ENCODE data around the gene ZBED4.

Gene ZBED4

DNA sequence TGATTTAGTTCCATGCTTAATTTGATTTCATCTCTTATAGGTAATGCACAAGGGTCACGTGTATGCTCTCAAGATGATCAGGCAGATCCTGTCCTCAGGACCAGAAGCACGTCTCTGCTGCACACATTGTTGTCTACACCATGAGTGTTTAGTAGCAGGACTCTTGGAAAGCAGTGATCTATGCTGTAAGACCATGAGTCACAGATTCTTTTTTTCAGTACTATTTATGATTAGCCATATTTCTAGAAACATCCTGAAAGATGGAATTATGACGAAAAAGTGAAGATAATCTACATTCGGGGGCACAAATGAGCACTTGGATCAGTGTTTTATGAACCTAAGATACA is 29.6 kb downstream of the ZBED4 start:
- no peak for DNase-seq

DNA sequence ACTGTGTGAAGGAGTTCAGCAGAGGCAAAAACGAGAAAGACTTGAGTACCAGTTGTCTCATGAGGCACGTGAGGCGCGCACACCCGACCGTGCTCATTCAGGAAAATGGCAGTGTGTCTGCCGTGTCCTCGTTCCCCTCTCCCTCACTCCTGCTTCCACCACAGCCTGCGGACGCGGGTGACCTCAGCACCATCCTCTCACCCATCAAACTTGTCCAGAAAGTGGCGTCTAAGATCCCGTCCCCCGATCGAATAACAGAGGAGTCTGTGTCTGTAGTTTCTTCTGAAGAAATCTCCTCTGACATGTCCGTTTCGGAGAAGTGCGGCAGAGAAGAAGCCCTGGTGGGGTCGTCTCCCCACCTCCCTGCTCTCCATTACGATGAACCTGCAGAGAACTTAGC is 30.4 kb downstream of the ZBED4 start:
- no peak for DNase-seq

DNA sequence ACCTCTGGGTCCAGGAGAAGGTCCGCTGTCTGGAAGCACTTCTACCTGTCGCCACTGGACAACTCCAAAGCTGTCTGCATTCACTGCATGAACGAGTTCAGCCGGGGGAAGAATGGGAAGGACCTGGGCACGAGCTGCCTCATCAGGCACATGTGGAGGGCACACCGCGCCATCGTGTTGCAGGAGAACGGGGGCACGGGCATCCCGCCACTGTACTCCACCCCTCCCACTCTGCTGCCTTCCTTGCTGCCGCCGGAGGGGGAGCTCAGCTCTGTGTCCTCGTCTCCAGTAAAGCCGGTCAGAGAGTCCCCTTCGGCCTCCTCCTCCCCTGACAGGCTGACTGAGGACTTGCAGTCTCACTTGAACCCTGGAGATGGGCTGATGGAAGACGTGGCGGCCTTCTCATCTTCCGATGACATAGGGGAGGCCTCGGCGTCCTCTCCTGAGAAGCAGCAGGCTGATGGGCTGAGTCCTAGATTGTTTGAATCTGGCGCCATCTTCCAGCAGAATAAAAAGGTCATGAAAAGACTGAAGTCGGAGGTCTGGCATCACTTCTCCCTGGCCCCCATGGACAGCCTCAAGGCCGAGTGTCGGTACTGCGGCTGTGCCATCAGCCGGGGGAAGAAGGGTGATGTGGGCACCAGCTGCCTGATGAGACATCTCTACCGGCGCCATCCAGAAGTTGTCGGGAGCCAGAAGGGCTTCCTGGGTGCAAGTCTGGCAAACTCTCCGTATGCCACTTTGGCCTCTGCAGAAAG is 31.0 kb downstream of the ZBED4 start:
- no peak for DNase-seq

DNA sequence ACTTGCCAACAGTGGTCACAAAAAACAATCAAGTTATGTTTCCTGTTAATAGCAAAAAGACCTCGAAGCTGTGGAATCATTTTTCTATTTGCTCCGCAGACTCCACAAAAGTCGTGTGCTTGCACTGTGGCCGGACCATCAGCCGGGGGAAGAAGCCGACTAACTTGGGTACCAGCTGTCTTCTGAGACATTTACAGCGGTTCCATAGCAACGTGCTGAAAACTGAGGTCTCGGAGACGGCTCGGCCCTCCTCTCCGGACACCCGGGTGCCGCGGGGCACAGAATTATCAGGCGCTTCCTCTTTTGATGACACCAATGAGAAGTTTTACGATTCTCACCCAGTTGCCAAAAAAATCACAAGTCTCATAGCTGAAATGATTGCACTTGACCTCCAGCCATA is 31.6 kb downstream of the ZBED4 start:
- no peak for DNase-seq

DNA sequence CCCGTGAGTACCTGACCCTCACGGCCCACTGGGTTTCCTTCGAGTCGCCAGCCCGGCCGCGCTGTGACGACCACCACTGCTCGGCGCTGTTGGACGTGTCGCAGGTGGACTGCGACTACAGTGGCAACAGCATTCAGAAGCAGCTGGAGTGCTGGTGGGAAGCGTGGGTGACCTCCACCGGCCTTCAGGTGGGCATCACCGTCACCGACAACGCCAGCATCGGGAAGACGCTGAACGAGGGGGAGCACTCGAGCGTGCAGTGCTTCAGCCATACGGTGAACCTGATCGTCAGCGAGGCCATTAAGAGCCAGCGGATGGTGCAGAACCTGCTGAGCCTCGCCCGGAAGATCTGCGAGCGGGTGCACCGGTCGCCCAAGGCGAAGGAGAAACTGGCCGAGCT is 32.2 kb downstream of the ZBED4 start:
- no peak for DNase-seq

DNA sequence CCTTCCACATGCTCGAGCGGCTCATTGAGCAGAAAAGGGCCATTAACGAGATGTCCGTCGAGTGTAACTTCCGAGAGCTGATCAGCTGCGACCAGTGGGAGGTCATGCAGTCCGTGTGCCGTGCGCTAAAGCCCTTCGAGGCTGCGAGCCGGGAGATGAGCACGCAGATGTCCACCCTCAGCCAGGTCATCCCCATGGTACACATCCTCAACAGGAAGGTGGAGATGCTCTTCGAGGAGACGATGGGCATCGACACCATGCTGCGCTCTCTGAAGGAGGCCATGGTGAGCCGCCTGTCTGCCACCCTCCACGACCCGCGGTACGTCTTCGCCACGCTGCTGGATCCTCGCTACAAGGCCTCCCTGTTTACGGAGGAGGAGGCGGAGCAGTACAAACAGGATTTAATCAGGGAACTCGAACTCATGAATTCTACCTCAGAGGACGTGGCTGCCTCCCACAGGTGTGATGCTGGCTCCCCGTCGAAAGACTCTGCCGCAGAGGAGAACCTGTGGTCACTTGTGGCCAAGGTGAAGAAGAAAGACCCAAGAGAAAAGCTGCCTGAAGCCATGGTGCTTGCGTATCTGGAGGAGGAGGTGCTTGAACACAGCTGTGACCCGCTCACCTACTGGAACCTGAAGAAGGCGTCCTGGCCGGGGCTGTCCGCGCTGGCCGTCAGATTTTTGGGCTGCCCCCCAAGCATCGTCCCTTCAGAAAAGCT is 32.9 kb downstream of the ZBED4 start:
- DNase-seq, result no peak

DNA sequence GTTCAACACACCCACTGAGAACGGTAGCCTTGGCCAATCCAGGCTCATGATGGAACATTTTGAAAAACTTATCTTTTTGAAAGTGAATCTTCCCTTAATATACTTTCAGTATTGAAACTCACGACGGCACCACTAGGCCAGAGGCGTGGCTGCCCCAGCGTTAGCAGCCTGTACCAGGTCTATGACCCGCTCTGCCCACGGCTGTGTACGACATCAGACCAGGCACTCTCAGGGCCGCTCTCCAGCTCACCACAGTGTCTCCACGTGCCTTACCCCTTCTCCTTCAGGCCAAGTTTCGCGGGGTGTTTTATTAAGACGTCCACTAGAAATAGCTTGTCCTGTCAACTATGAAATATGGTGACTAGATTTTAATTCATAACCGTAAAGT is 33.4 kb downstream of the ZBED4 start:
- DNase-seq, result no peak

DNA sequence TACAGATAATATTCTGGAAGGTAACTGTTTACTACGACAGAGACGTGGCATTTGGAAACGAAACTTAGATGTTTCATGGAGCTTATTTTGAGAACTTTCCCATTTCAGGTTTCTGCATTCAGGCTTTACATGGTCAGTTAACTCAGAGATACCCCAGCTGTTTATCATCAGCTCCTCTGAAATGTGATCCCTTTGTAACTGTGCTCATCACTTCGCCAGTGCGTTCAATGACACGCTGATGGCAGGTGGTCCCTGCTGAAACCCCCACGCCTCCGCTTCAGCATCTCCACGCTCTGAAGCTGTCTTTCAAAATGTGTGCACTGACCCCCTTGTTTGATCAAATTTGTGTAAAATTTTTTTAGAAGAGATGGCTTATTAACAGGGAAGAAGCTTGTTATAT is 34.1 kb downstream of the ZBED4 start:
- no peak for DNase-seq

DNA sequence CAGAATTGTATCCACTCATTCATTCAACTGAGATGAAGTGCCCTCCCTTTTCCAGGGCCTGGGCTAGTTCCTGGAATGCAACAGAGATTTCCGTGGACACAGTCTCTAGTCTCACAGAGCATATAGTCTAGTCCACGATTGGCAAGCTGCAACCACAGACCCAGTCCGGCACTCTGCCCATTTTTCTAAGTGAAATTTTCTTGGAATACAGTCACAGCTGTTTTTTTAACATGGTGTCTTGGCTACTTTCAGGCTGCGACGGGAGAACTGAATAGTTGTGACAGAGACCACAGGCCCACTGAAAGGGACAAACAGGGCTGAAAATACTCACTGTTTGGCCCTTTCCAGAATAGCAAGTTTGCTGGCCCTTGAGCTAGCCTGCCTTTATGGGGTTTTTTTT is 35.4 kb downstream of the ZBED4 start:
- DNase-seq, result no peak

DNA sequence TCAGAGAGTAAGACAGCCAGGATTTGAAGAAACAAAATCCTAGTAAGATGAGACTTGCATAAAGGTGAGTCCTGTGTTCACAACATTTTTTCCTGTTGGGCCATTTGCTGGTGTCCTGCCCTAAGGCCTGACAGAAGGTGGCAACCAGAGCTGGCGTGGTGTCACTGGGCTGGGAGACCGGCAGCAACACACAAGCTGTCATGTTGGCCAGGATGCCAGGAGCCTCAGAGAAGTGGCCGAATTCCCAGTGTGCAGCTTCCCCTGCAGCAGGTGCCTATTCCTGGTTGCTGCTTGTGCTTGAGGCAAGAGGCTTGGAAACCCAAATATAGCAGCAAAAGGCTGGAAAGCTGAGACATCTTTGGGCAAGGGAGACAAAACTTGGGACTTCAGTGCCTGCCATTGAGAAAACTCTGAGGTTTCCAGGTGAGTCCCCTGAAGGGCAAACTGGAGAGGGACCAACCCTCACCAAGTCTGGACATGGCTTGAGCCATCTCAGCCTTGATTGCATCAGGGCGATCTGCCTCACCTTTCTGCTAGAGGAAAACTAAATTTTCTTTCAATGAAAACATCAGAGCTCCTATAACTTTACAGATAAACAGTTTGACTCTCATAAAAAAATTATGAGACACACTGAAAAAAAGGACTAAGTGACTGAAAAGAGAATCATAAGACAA is 38.7 kb downstream of the ZBED4 start:
- no peak for DNase-seq

DNA sequence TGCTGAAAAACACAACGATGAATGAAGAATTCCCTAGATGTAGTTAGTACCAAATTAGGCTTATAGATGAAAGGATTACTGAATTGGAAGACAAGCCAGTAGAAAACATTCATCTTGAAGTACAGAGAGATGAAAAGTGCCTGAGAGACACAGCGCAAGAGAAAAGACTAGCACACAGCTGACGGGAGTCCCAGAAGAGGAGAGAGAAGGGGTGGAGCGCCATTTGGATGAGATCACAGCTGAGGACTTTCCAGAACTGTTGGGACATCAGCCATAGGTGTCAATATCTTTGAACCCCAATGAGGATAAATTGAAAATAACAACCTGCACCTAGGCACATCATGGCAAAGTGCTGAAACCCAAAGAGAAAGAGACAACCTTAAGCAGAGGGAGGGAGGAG is 39.4 kb downstream of the ZBED4 start:
- no peak for DNase-seq

DNA sequence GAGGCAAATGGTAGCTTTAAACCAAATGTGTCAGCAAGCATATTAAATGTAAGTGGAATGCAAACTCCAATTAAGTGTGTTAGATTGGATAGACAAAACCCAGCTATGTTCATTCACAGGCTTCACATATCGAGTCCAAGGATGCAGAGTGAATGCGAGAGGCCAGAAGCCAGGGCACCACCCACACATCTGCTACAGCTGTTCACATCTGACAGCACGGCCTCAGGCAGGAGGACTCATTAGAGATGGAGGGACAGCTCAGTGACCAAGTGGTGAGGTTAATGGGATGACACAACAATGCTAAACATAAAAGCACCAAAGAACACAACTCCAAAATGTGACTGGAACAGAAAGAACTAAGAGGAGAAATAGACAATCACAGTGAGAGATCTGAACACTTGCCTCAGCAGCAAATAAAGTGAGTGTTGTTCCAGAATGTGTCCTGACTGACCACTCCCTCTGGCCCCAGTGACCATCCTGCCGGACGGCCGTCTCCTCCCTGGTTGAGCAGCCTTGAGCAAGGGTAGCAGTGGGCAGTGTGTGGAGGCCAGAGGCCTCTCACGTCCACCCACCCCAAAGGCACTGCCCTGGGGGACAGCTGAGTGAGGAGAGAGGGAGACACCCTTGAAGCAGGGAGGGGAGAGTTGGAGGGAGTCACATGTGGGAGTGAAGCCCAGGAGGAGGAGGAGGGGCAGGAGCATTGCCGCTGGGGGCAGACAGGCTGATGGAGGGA is 40.8 kb downstream of the ZBED4 start:
- no peak for DNase-seq

DNA sequence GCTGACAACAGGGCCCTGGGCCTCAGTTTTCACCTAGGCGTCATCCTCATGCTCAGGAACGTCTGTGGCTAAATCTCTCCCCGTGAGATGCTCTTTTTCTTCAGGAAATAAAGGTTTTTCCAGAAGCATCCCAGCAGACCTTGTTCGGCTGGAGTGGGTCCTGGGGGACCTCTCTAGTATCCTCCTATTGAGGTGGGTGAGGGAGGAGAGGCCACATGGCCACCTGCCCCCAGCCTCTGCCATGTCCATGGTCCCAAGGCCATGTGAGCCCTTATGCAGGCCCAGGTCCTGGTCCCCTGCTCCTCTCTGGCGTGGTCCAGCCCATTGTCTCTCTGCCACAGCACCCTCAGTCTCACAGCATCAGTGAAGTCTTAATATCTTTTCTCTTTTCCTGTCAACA is 42.6 kb downstream of the ZBED4 start:
- DNase-seq, result no peak

DNA sequence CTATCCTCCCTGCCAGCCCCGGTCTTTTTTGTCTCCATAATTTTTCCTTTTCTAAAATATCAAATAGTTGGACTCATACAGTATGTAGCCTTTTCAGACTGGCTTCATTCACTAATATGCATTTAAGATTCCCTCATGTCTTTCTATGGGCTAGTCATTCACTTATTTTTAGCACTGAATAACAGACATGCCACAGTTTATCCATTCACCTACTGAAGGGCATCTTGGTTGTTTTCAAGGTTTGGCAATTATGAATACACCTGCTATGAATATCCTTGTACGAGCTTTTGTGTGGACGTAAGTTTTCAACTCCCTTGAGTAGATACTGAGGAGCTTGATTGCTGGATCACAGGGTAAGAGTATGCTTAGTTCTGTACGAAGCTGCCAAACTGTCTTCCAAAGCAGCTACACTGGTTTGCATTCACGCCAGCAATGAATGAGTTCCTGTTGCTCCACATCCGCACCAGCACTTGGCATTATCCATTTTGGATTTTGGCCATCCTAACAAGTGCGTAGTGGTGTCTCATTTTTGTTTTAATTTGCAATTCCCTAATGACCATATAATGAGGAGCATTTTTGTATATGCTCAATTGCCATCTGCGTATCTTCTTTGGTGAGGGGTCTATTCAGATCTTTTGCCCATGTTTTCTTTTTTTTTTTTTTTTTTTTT is 43.5 kb downstream of the ZBED4 start:
- no peak for DNase-seq

DNA sequence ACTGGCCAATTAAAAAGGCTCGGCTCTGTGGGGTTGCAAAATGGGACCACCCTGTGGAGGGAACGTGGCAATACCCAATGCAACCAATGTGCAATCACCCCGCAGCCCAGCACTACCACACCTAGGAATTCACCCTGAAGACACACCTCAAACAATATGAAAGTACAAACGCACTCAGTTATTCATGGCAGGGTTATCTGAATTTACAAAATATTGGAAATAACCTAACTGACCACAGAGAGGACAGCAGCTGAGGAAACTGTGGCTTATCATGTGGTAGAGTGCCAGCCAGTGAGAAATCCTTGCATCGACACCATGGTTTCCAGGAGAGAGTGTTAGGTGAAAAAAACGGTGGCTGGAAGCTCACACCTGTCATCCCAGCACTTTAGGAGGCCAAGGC is 45.9 kb downstream of the ZBED4 start:
- DNase-seq, result no peak

DNA sequence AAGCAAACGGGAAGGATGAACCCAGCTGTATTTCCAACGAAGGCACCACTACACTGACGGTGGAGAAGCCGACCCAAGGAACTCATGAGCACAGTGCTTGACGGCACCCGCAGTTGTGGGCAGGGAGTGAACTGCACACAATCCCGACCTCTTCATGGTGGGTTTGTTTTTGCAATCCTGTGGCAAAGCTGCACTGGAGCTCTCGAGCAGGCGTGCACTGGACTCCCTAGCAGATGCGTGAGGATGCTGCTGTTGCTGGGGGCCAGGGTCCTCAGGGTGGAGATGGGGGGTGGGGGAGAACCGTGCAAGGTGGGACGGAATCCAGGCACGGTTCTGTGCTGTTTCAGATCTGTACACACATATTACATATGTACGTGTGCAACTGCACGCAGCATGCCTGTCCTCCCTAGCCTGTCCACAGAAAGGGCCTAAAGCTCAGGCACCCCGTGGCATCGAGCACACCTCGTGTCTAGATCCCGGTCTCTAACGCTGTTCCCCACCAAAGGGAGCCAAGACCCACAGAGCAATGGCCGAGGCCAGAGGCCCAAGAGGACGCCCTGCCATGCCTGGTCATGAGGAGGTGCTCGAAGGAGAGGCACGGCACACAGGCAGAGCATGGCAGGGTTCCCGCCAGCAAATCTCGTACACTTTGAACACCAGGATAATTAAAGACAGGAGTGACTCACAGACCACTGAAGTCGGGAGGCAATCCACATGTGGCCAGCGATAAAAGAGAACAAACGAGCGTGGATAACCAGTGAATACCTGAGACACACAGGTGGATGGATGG is 47.0 kb downstream of the ZBED4 start:
- no peak for DNase-seq

DNA sequence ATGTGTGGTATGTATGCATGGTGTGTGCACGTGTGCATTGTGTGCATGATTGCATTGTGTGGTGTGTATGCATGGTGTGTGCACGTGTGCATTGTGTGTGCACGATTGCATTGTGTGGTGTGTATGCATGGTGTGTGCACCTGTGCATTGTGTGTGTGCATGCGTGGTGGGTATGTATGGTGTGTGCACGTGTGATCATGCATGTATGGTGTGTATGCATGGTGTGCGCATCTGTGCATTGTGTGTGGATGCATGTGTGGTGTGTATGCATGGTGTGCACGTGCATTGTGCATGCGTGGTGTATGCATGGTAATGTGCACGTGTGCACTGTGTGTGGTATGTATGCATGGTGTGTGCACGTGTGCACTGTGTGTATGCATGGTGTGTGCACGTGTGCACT is 47.8 kb downstream of the ZBED4 start:
- DNase-seq, result no peak

DNA sequence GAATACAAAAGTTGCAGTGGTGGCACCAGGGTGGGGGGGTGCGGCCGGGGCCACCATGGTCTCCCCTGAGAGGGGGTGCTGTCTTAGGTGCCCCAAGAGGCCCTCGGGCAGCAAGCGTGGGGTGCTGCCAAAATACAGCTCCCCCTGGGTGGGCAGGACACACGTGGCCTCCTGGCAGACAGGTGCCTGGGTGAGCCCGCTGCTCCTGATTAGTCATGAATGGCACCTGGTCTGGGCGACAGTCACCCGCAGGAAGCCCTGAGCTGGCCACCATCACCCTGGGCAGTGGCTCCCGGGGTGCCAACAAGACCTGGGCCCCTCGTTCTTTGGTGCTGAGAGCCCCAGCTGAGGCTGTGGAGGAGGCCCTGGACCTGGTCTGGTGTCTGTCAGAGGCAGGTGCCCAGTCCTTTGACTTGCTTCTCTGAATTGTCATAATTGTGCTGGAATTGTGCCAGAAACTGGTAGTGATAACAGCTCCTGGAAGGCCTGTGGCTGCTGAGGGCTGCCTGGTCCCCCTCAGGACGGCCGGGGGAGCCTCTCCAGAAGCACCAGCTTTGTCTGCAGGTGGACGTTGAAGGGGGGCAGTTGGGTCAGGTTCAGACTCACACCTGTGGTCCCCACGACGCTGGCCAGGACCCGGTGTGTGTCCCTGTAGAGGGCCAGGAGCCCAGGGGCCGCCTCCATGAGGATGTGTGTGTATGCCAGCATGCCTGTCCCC is 49.8 kb downstream of the ZBED4 start:
- DNase-seq, result no peak

DNA sequence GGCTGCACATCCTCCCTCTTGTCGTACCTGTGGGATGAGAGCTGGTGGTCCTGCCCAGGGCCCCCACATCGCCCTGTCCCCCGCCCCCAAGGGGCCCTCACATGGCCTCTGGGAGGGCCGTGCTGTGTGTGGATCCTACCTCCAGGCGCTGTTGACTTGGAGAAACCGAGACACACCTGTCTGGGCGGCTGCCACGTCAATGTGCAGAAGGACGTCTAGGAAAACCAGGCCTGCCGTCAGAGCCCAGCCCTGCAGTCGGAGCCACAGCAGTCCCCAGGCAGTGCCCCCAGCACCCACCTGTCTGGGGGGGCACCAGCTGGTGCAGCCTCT is 50.4 kb downstream of the ZBED4 start:
- no peak for DNase-seq

DNA sequence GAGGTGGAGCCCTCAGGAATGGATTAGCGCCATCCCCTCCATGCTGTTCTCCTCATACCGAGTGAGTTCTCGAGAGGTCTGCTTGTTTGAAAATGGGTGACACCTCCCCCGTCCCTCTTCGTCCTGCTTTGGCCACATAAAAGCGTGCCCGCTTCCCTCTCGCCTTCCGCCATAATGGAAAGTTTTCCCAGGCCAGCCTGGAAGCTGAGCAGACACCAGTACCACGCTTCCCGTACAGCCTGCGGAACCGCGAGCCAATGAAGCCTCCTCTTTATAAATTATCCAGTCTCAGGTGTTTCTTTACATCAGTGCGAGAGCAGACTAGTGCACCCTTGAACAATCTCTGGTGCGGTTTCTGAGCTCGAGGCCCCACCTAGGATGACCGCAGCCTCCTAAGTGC is 51.8 kb downstream of the ZBED4 start:
- DNase-seq, result no peak

DNA sequence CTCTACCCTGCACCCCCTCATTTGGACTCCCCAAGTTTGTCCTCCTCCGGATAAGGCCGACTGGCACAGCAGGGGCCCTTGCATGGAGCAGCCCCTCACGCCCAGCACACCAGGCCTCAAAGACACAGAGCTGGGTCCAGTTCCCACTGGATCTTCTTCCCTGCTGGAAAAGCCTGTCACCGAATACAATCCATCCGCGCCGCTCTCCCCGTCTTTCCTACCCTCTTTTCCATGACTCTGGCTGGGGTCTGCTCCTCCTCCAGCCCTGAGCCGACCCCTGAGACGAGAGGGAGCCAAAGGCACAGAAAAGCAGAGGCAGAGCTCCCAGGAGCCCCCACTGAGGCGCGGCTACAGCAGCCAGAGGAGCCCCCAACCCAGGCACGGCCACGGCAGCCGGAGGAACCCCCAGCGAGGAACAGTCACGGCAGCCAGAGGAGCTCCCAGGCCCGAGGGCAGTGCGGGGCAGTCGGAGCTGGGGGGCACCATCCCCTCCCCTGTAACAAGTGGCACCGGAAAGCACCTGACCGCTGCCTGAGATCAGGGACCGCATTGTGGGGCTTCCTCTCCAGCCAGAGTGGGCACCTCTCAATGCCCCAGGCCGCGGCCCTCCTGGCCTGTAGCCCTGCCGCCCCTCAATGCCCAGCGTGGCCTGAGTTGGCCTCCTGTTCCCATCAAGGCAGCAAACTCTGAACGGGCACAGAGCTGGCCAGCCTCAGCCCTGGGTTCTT is 52.6 kb downstream of the ZBED4 start:
- no peak for DNase-seq

All from activated CD8-positive, alpha-beta memory T cell treated with anti-CD3 and anti-CD28 coated beads, Interleukin-2, amount 50 U/mL, for 48 hours (primary cell).